Neuronal stem cell (in vitro differentiated cells): ENCODE results near the gene EIF2B4.

Experiments
- DNase-seq: peaks from one replicate; pipeline ENCODE4 v3.0.0-alpha.2; 2013; ENCODE audit warnings: low spot score
- H2AFZ ChIP-seq: one replicate; pipeline ENCODE4 v1.6.1; 2013; ENCODE audit warnings: mild to moderate bottlenecking, low read length, inconsistent platforms
- H2AK5ac ChIP-seq: 2 replicates; pipeline ENCODE4 v1.6.1; 2013; ENCODE audit warnings: low read depth, mild to moderate bottlenecking, inconsistent platforms, low read length, moderate library complexity, mixed read lengths
- H2BK120ac ChIP-seq: 2 replicates; pipeline ENCODE4 v1.6.1; 2013; ENCODE audit warnings: low read depth, mild to moderate bottlenecking, inconsistent platforms, low read length, moderate library complexity, mixed read lengths
- H2BK12ac ChIP-seq: one replicate; pipeline ENCODE4 v1.6.1; 2013; ENCODE audit warnings: low read length, inconsistent platforms
- H2BK15ac ChIP-seq: 2 replicates; pipeline ENCODE4 v1.6.1; 2013; ENCODE audit warnings: mild to moderate bottlenecking, low read length, inconsistent platforms, mixed read lengths
- H2BK5ac ChIP-seq: one replicate; pipeline ENCODE4 v1.6.1; 2013; ENCODE audit warnings: inconsistent platforms, mild to moderate bottlenecking, low read length, moderate library complexity
- H3K14ac ChIP-seq: one replicate; pipeline ENCODE4 v1.6.1; 2013; ENCODE audit warnings: low read length, inconsistent platforms
- H3K18ac ChIP-seq: 2 replicates; pipeline ENCODE4 v1.6.1; 2013; ENCODE audit warnings: low read length, inconsistent platforms
- H3K23ac ChIP-seq: 2 replicates; pipeline ENCODE4 v1.6.1; 2013; ENCODE audit warnings: low read depth, mild to moderate bottlenecking, mixed read lengths, low read length, inconsistent platforms; ENCODE audit not compliant: poor library complexity
- H3K27ac ChIP-seq: replicated peaks from 3 replicates; pipeline ENCODE4 v1.5.1; 2013; ENCODE audit warnings: low read length, inconsistent platforms
- H3K27me3 ChIP-seq, 3 experiments: 2 replicates each; pipeline ENCODE4 v1.6.1; 2013; ENCODE audit warnings: low read length in 3 of 3, mild to moderate bottlenecking in 2 of 3, inconsistent platforms in 1 of 3, low read depth in 1 of 3, mixed read lengths in 1 of 3, moderate library complexity in 1 of 3; ENCODE audit not compliant: control insufficient read depth in 3 of 3, insufficient read depth in 3 of 3
- H3K36me3 ChIP-seq, 2 donors: replicated peaks in 1 of 2; 2 replicates each; pipeline ENCODE4 v1.6.1; 2013; ENCODE audit warnings: low read length in 2 of 2; ENCODE audit not compliant: control insufficient read depth in 2 of 2, insufficient read depth in 2 of 2
- H3K4ac ChIP-seq: 2 replicates; pipeline ENCODE4 v1.6.1; 2013; ENCODE audit warnings: inconsistent platforms, mild to moderate bottlenecking, low read length, moderate library complexity
- H3K4me1 ChIP-seq, 2 donors: 1 replicate in 1 of 2; 2 replicates in 1 of 2; pipeline ENCODE4 v1.6.1; 2013; ENCODE audit warnings: low read length in 2 of 2, low read depth in 1 of 2; ENCODE audit not compliant: control insufficient read depth in 2 of 2, insufficient read depth in 1 of 2
- H3K4me2 ChIP-seq: one replicate; pipeline ENCODE4 v1.6.1; 2013; ENCODE audit warnings: mild to moderate bottlenecking, low read length, inconsistent platforms; ENCODE audit not compliant: insufficient read depth, poor library complexity, severe bottlenecking
- H3K4me3 ChIP-seq, 2 donors: 2 replicates each; pipeline ENCODE4 v1.5.1; 2013; ENCODE audit warnings: low read length in 2 of 2, mild to moderate bottlenecking in 2 of 2, inconsistent platforms in 1 of 2, moderate library complexity in 1 of 2
- H3K79me1 ChIP-seq: one replicate; pipeline ENCODE4 v1.6.1; 2013; ENCODE audit warnings: low read depth, mild to moderate bottlenecking, inconsistent platforms, low read length, moderate library complexity
- H3K9ac ChIP-seq: one replicate; pipeline ENCODE4 v1.6.1; 2013; ENCODE audit warnings: mild to moderate bottlenecking, low read depth, low read length, inconsistent platforms; ENCODE audit not compliant: poor library complexity
- H3K9me3 ChIP-seq, 2 donors: replicated peaks in 1 of 2; 2 replicates each; pipeline versions ENCODE3 to v1.6.1; 2013; ENCODE audit warnings: low read length in 2 of 2, mild to moderate bottlenecking in 2 of 2, inconsistent platforms in 1 of 2, low read depth in 1 of 2, mixed read lengths in 1 of 2, moderate library complexity in 1 of 2; ENCODE audit not compliant: control insufficient read depth in 2 of 2, insufficient read depth in 1 of 2
- H4K8ac ChIP-seq: one replicate; pipeline ENCODE4 v1.6.1; 2013; ENCODE audit warnings: low read depth, mild to moderate bottlenecking, inconsistent platforms, low read length, moderate library complexity
- H4K91ac ChIP-seq: one replicate; pipeline ENCODE4 v1.6.1; 2013; ENCODE audit warnings: low read length, low read depth, mild to moderate bottlenecking, inconsistent platforms; ENCODE audit not compliant: poor library complexity
- WGBS, 2 donors: extraction: QIAGEN DNeasy Blood & Tissue Kit; methylation state at CpG; one replicate each; pipeline ENCODE4 v1.1.7; 2013; ENCODE audit warnings: missing lambda C conversion rate in 2 of 2, mixed read lengths in 1 of 2; ENCODE audit not compliant: insufficient read length in 2 of 2, insufficient replicate concordance in 1 of 2; ENCODE audit errors: extremely low coverage in 2 of 2; 5-methylcytosine and 5-hydroxymethylcytosine counted together

The EIF2B4 gene

DNA sequence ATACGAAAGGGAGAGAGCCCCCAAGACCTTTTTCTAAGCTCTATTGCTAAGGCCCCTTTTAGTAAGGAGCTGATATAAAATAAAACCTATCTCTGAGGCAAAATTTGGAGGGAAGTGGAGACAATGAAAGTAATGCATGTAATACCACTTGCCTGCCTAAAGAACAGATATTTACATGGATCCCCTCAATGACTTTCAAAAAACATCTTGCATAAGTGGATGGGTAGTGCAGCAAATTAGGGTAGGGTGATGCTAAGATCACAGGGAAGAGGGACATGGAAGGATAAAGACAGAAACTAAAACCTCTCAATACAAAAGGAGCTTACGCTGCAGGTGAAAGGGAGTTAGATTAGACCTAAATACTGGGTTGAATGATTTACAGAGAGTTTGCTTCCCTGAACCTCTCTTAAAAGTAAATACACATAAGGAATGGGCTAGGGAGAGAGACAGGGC, 9.3 kb upstream of the EIF2B4 start:
- Histone ChIP-seq H3K4me1 (peaks cover 6 to 11% of the 10 kb centered on the region in 2 donors), H2AK5ac (no peak overlapping the region), H3K9me3 (no peaks in the 10 kb centered on the region), H2AFZ (no peak overlapping the region), H3K9ac (no peak overlapping the region), H3K14ac (no peak overlapping the region), H4K8ac (no peak overlapping the region), H2BK15ac (no peak overlapping the region), H3K4me3 (peak overlapping the region; percentile 67 to 93), H4K91ac (no peak overlapping the region), H3K4me2 (peak overlapping the region; percentile 77), H3K27ac (peak overlapping the region; percentile 73), H2BK120ac (no peak overlapping the region), H3K4ac (no peak overlapping the region), H3K27me3 (no peaks in the 10 kb centered on the region), H3K23ac (no peak overlapping the region), H2BK12ac (no peak overlapping the region), H3K36me3 (peaks cover 59 to 83% of the 10 kb centered on the region in 2 donors), H3K18ac (no peak overlapping the region), H3K79me1 (peaks cover 12% of the 10 kb centered on the region), H2BK5ac (no peak overlapping the region)
- WGBS, 2 donors: no CpG with 5 or more reads among the region's 2 CpGs
- no peak for DNase-seq

DNA sequence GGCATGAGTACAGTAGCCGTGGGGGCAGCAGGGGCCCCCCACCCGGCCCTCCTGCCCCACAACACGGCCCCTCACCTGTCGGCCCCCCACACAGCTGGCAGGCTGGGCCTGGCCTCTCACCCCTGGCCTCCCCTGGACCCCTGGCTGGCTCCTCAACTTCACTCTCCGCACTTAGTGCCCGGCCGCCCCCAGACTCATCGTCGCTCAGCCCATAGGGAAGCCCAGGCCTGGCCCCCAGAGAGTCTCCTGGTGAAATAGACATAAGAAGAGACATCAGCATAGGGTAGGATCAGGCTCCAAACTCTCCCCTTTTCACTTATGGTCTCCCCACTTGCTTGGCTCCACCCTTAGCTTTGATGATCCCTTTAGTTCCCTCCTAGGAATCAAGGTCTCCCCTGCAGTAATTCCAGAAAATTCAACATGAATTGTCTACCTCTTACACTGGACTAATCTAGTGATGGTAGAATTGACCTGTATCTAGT, 8.7 kb upstream of the EIF2B4 start:
- Histone ChIP-seq H2AK5ac (no peak overlapping the region), H3K27ac (no peak overlapping the region), H3K36me3 (peaks cover 58 to 83% of the 10 kb centered on the region in 2 donors), H3K79me1 (peaks cover 14% of the 10 kb centered on the region), H2BK15ac (no peak overlapping the region), H3K9me3 (no peaks in the 10 kb centered on the region), H3K18ac (no peak overlapping the region), H3K4ac (no peak overlapping the region), H2BK5ac (no peak overlapping the region), H4K8ac (peak overlapping the region; percentile 57), H2BK120ac (peak overlapping the region; percentile 22), H3K23ac (no peak overlapping the region), H3K4me2 (no peak overlapping the region), H3K27me3 (no peaks in the 10 kb centered on the region), H4K91ac (no peak overlapping the region), H3K4me1 (peaks cover 6 to 11% of the 10 kb centered on the region in 2 donors), H3K9ac (peak overlapping the region; percentile 74), H3K14ac (no peak overlapping the region), H3K4me3 (peak overlapping the region in 1 of 2 donors; percentile 67), H2BK12ac (no peak overlapping the region), H2AFZ (no peak overlapping the region)
- DNase-seq: no peak
- no CpG with 5 or more reads among the region's 9 CpGs for WGBS, 2 donors

DNA sequence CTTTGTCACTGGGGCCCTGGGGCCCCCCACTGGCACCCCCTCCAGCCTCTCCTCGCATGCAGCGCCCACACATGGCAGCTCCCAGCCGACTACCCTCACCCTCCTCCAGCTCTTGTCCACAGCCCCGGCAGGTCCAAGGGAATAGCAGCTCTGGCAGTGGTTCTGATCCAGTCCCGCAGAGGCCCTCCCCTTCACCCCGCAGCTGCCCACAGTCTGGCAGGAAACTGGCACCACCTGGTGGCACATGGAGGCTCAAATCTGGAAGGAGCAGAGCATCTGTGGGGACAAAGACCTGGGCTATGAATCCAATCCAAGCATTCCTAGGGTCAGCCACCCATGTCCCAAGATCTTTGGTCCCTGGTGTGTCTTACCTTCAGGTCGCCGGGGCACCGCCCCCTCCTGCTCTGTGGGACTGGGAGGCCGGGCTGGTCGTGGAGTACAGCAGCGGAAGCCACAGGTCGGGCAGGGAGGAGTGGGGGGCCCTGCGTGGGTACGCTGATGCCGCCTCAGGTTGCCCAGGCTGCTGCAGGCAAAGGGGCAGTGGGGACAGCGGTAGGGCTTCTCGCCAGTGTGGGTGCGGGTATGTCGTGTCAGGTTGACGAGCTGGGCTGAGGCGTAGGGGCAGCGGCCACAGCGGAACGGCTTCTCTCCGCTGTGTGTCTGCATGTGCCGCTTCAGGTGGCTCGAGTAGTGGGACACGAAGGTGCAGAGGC, 8.1 kb upstream of the EIF2B4 start:
- H3K9ac ChIP-seq: peak overlapping the region; percentile 74
- H3K4ac ChIP-seq: peak overlapping the region; percentile 40
- no peak overlapping the region for H2AK5ac ChIP-seq
- H2BK120ac ChIP-seq: peak overlapping the region; percentile 22
- H3K18ac ChIP-seq: peak overlapping the region; percentile 40
- H2BK5ac ChIP-seq: no peak overlapping the region
- no peak overlapping the region for H2AFZ ChIP-seq
- peaks cover 55 to 83% of the 10 kb centered on the region in 2 donors for H3K36me3 ChIP-seq
- H3K23ac ChIP-seq: peak overlapping the region; percentile 82
- H3K4me3 ChIP-seq: peak overlapping the region in 1 of 2 donors; percentile 5
- H3K79me1 ChIP-seq: peaks cover 14% of the 10 kb centered on the region
- H3K27ac ChIP-seq: no peak overlapping the region
- H3K14ac ChIP-seq: no peak overlapping the region
- H2BK15ac ChIP-seq: no peak overlapping the region
- no peaks in the 10 kb centered on the region for H3K9me3 ChIP-seq
- H4K8ac ChIP-seq: peak overlapping the region; percentile 57
- WGBS, 2 donors: no CpG with 5 or more reads among the region's 29 CpGs
- no peak overlapping the region for H2BK12ac ChIP-seq
- H3K4me1 ChIP-seq: peaks cover 6 to 11% of the 10 kb centered on the region in 2 donors
- H3K27me3 ChIP-seq: no peaks in the 10 kb centered on the region
- H3K4me2 ChIP-seq: no peak overlapping the region
- DNase-seq: no peak
- H4K91ac ChIP-seq: no peak overlapping the region

DNA sequence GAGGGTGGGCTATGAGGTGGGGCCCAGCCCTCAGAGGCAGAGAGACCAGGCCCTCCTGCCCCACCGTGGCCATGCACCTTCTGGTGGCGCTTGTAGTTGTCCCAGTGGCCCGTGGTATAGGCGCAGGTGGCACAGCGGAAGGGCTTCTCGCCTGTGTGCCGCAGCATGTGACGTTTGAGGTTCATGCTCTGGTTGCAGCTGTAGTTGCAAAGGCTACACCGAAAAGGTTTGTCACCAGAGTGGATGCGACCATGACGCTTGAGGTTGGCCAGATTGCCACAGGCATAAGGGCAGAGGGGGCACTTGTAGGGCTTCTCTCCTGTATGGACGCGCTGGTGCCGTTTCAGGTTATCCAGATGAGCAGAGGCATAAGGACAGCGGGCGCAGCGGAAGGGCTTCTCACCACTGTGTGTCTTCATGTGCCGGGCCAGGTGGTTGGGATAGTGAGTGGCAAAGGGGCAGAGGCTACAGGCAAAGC, 7.5 kb upstream of the EIF2B4 start:
- H4K91ac ChIP-seq: no peak overlapping the region
- no peaks in the 10 kb centered on the region for H3K27me3 ChIP-seq

More for the DNA sequence above, 7.5 kb upstream of the EIF2B4 start:
- DNase-seq: no peak
- H3K36me3 ChIP-seq: peaks cover 56 to 84% of the 10 kb centered on the region in 2 donors
- H3K4me2 ChIP-seq: no peak overlapping the region
- H3K4ac ChIP-seq: no peak overlapping the region
- H2AFZ ChIP-seq: no peak overlapping the region
- H2BK120ac ChIP-seq: no peak overlapping the region
- no peak overlapping the region for H3K14ac ChIP-seq
- peaks cover 6 to 11% of the 10 kb centered on the region in 2 donors for H3K4me1 ChIP-seq
- peaks cover 14% of the 10 kb centered on the region for H3K79me1 ChIP-seq
- no peak overlapping the region for H2BK15ac ChIP-seq
- H3K18ac ChIP-seq: no peak overlapping the region
- no peak overlapping the region for H4K8ac ChIP-seq
- no peak overlapping the region for H3K27ac ChIP-seq
- H3K9ac ChIP-seq: peak overlapping the region; percentile 50
- no peak overlapping the region for H3K4me3 ChIP-seq
- H2BK5ac ChIP-seq: no peak overlapping the region
- H3K9me3 ChIP-seq: no peaks in the 10 kb centered on the region
- H2BK12ac ChIP-seq: no peak overlapping the region
- no peak overlapping the region for H2AK5ac ChIP-seq
- H3K23ac ChIP-seq: peak overlapping the region; percentile 82
- WGBS, 2 donors: no CpG with 5 or more reads among the region's 18 CpGs
